ENCODE data around the gene ASTN1.

The ASTN1 gene

GRCh38 chr1:177024623-177025022 lies 139.9 kb downstream of the ASTN1 start:
- no peak for DNase-seq

- no peak for DNase-seq
Observed at GRCh38 chr1:177023726-177024125, 140.8 kb downstream of the ASTN1 start.

DNA sequence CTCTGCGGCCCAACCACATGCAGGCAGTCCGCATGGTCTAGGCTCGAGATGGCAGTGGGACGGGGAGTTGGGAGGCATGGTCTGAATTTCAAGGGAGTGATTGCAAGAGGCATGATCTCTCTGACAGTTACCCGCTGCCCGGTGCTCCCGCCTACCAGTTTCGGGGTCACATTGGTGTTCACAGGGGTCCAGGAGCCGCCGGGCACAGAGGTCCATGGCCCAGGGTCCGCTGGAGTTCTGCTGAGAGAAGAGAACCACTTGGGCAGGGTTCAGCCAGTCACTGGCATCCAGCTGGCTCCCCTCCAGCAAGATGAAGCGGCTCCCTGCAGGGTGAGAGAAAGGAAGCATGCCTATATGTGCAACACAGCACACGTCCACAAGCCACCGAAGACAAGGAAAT lies 141.3 kb downstream of the ASTN1 start:
- DNase-seq, result no peak

DNA sequence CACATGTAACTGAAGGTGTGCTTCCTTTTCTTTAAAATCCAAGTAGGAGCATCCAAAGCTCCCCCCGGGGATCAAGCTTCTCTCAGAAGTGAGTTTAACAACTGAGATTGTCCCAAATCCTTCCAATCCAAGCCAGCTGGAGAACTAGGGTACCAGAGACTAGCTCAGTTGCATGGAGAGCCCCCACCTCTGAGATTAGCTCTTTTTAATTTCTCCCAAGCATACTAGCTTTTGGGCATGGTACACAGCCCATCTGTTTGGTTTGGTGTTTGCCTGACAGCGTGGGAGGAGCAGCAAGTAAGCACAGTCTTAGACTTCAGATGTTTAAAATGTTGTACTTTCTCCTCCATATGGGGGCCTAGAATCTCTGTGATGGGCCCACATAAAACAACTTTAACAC lies 142.8 kb downstream of the ASTN1 start:
- no peak for DNase-seq

DNA sequence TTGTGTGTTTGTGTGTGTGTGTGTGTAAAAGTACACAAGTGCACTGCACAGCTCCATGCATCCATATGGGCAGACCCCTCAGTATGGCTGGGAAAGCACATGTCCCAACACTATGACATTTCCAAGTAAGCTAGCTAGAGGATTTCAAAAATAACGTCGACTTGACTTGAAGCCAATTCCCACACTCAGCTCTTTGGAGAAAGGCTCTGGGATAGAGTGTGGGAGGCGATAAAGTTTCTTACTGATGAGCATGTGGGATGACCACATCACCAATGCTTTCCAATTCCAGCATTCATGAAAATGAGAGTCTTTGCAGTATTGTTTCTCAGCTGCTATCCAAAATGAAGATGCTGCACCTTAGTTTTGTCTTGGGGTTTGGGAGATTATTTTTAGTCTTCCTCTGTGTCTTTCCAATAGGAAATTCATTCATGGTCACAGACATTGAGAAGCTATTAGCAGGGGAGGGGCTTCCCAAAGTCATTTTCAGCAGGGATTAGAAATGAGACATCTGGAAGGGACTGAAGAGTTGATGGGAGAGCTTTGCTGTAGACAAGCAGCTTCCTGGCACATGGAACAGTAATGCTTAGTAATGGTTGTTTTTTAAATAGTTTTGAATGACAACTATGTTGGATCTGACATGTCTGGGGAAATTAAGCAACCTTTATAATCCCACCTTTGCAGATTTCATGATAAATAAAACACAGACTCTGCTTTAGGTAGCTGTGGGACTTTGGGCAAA lies 143.5 kb downstream of the ASTN1 start:
- DNase-seq, result no peak

GRCh38 chr1:177017287-177017852 lies 147.1 kb downstream of the ASTN1 start:
- no peak for DNase-seq

- no peak for DNase-seq
Observed at GRCh38 chr1:177014325-177014724, 150.2 kb downstream of the ASTN1 start.

GRCh38 chr1:177012342-177012925 lies 152.1 kb downstream of the ASTN1 start:
- DNase-seq, result no peak

DNA sequence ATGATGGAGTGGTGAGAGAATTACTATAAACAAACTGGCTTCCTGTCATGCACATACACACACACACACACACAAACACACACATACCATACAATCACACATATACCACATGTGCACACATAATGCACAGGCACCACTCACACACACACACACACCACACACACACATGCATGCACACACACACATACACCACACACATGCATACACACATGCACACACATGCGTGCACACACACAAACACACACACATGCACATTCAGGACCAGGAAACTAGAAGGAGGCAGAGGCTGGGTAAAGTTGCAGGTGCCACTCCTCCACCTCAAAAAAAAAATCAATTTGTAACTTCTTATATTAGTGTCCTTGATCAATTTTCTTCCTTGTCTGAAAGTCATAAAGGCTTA lies 153.0 kb downstream of the ASTN1 start:
- no peak for DNase-seq

- DNase-seq, result no peak
Observed at GRCh38 chr1:177010211-177010825, 154.2 kb downstream of the ASTN1 start.

DNA sequence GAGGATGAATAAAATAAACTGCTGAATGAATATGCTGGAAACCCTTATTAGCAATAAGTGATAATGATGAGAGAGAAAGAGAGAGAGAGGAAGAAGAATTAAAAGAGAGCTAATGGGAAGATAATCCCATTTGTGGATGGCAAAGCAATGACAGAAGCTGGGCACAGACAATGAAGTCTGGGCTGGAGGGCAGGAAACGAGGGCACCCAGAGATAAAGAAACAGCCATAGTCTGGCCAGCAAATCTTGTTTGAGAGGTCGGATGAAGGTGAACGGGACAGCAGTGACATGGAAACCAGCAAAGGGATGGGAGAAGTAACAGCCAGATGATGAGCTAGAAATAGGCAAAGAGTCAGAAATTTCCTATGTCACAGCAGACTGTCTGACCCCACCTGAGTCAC lies 155.9 kb downstream of the ASTN1 start:
- no peak for DNase-seq

DNA sequence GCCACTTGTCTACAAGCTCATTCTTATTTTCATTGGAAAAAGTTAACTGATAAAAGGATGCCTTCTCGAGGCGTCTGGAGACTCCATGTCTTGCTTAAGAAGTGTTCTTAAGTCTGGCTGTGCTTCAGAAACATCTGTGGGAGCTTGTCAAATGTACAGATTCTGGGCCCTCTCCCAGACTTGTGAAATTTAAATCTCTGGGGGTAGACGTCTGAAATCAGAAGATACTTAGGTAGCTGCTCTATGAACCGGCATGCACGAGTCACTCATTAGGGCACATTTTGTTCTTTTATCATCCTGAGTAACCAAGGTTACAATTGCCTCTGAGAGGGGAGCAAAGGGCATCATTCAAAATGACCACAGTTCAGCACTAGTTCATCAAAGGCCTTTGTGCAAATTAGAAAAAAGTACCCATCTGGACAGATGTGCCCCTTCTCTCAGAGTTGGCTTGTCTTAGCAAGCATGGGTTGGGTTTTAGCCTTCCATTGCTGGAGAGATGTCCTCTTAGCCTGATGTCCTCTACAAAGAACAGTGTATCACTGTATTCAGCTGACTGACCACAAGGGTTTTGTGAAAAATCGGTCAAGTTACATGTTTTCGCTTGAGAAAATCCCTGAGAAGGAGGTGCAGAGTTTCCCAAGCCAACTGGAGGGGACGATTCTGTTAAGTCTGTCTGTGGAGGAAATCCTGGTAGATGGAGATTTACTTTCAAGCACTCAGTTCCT lies 156.9 kb downstream of the ASTN1 start:
- no peak for DNase-seq

GRCh38 chr1:177002891-177003290 lies 161.6 kb downstream of the ASTN1 start:
- DNase-seq, result no peak

DNA sequence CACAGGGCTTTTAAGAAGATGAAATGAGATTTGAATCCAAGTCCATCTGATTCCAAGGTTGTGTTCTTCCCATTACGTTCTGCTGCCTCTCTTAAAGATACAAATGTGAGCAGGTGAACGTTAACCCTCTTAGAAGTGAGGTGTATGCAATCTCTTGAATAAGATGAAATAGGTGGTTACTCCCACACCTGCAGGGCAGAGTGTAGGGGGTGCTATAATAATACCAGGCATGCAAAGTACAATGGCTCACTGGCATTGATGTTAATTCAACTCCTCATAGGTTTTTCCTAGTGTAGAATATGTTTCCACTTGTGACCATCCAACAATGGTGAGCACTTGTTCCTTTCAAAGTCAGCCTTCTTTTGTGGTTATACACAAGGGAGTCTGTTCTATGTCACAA lies 163.0 kb downstream of the ASTN1 start:
- DNase-seq, result no peak

DNA sequence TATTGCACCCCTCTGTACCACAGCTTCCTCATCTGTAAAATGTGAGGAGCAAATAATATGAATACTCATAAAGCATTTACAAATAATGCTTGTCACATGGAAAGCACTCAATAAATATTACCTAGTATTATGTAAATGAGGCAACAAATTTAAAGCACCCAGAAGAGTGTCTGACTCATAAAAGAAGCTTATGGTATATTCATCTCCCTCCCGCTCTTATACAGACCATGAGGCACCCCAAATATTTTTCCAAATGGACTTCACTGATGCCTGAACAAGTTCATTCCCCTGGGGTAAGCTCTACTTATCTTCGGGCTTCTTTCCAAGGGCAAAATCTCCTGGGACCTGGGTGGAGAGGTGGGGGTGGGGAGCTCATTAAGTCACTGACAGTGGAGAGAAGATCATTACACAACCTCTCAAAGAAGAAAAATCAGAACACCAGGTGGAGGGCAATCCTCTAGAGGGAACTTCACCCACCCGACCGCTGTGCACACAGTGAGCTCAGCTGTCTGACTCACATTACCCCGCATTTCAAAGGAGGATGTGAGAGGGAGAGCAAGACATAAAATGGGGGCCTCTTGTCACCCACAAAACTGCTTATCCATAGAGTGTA lies 166.2 kb downstream of the ASTN1 start:
- no peak for DNase-seq

DNA sequence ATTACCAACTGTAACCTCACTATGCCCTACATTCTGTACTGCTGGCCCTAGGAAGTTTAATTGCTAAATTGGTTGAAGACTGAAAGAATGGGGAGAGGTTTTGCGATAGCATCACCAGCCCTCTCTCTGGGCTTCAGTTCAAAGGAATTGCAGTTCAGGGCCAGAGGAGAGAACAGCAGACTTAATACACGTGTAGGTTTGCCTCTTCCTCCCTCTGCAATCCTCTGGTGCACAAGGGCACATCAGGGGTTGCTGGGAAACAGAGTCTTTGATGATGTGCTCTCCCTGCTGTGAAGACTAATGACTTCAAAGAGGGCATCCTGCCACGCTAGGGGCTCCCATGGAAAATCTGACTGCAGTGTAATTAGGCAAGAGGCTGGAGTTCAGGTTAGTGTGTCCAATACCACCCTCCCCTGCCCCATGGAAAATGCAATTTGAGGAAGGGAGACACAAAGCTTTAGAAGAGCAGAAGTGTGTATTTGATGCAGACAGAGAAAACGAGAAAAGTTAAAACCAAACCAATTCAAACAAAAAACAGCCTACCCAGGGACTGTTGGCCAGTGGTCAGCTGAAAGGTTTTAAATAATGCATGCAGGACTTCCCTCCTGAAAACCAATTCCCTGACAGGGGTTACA lies 167.9 kb downstream of the ASTN1 start:
- DNase-seq, result no peak

DNA sequence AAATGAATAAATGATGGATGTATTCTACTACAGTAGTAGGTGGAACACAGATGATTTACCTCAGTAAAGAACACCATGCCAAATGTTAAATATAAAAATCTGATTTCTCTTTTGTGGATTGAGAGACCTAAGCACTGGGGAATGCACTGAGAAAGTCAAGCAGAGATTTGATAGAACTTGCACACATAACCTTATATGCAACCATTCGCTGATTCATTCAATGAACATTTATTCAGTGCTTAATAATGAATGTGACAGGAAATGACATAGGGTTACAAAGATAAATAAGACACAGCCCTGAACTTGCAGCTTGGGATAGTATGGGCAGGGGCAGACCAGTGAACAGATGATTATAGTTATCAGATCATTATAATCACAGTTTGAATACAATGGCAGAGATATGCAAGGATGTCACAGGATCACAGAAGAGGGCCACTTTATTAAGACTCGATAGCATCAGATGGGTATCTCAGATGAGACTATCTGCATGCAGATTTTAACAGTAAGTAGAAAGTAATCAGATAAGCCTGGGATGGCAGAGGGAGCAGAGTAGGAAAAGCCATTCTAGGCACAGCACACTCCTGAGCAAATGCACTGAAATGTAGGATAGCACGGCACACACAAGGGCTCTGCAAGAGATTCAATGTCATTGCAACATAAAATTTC lies 169.4 kb downstream of the ASTN1 start:
- no peak for DNase-seq

DNA sequence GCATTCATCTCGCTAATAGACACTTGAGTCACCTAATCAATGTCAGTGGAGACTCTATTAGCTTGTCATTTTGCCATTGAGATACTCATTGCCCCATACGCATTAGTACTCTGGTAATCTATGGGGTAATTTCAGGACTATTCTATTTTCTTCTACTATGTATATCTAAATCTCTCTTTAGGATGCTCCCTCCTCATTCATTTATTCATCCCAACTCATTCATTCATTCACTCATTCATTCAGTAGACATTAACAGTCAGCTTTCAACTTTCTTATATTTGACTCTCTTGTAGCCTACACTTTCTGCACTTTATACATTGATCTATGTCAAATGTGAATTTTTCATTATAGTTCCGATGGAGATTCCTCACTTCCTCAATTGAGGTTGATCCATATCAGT lies 170.9 kb downstream of the ASTN1 start:
- DNase-seq, result no peak

DNA sequence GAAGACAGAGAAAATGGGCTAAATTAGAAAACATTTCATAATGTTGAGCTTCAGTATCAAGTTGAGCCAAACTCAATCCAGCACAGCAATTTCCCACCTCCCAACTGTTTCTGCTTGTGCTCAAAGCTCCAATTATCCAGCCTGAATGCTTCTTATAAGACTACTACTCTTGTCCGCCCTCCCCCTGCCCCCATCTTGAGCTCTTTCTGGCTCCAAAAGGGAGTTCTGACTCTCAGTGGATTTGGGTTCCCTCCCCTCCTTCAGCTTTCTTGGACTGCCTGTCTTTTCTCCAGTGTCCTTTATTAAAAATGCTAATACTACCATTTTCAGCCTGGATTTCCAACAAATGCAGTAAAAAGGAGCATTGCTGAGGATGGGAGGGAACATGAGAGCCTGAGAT lies 174.8 kb downstream of the ASTN1 start:
- DNase-seq, result no peak

- no peak for DNase-seq
Observed at GRCh38 chr1:176989023-176989422, 175.5 kb downstream of the ASTN1 start.

DNA sequence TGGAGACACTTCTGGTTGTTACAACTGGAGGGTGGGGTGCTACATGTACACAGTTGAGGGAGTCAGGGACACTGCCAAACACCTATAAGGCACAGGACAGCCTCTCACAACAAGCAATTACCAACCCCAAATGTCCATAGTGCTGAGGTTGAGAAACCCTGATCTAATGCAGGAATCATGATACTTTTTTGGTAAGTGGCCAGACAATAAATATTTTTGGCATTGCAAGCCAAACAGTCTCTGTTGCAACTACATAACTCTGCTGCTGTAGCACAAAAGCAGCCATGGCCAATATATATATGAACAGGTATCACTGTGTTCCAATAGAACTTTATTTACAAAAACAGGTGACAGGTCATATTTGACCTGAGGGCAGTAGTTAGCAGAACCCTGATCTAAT lies 177.5 kb downstream of the ASTN1 start:
- no peak for DNase-seq

DNA sequence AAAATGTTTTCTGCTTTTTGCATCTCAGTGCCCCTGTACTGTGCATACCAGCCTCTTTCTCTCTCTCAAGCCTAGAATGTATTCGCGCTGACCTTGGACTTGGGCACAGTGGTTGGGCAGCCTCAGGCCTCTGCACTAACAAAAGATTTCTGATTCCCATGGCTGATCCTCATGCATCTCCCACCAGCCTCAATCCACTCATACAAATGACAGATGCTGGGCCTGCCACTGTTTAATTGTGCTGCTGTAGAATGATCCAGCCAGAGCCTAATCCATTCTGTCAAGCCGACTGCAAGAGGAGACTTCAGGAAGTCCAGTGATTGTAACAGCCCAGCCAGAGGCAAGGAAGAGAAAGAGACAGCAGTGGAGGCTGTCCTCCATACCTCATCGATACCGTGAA lies 180.8 kb downstream of the ASTN1 start:
- no peak for DNase-seq

Data from KG1 (cell line).